ENCODE data around the gene DRD2. TPM values are rescaled to one million over a fixed set of nuclear protein-coding genes. Genes with fewer than 3 reads are reported as not detected.

The DRD2 gene
- total and polyA plus RNA-seq, 2 donors (not counting 3 experiments of a cell fraction or from before 2014, with no cell fraction given): not detected

DNA sequence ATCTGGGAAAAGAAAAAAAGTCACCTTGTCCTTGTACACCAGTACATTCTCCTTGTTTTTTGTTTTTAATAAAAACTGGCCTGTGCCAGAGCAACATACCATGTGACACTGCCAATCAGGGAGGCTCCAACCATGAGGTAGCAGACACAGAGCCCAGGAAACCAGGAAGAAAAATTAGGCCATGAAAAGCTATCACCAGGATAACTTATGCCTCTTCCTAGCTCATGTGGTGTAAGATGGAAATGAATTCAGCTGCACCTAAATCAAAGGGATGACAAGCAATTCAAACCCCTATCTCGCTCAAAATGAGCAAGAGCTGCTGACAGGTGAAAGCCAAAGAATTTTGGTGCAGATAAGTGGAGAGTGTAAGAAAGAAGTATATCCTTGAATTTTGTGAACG is 7.7 kb downstream of the DRD2 start:
- dilution Hi-C loops (cut with MboI; ENCODE audit: extremely low pct_ligation_motif_present, low sequenced_read_pairs): no loop called here
- no peaks in the 10 kb centered on the region for H3K79me2 ChIP-seq (ENCODE audit: control insufficient read depth, insufficient read depth, low read length)
- H2AFZ ChIP-seq (ENCODE audit: low read depth, low read length): no peak overlapping the region
- H3K4me1 ChIP-seq (ENCODE audit: control insufficient read depth, extremely low read depth, insufficient read depth, low read length): no peaks in the 10 kb centered on the region
- TF ChIP-seq MAX (IDR thresholded peaks at IDR 0.05; ENCODE audit: insufficient read depth, insufficient read length): no peak
- TF ChIP-seq, protein P1, sequence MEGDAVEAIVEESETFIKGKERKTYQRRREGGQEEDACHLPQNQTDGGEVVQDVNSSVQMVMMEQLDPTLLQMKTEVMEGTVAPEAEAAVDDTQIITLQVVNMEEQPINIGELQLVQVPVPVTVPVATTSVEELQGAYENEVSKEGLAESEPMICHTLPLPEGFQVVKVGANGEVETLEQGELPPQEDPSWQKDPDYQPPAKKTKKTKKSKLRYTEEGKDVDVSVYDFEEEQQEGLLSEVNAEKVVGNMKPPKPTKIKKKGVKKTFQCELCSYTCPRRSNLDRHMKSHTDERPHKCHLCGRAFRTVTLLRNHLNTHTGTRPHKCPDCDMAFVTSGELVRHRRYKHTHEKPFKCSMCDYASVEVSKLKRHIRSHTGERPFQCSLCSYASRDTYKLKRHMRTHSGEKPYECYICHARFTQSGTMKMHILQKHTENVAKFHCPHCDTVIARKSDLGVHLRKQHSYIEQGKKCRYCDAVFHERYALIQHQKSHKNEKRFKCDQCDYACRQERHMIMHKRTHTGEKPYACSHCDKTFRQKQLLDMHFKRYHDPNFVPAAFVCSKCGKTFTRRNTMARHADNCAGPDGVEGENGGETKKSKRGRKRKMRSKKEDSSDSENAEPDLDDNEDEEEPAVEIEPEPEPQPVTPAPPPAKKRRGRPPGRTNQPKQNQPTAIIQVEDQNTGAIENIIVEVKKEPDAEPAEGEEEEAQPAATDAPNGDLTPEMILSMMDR (IDR thresholded peaks at IDR 0.05; ENCODE audit: extremely low read depth in 1 of 2, insufficient read depth in 1 of 2, low read depth in 1 of 2, low read length in 2 of 2): no peak
- no peak for TF ChIP-seq POLR2A (IDR thresholded peaks at IDR 0.05; ENCODE audit: low read depth, low read length)
- TF ChIP-seq EZH2 (IDR thresholded peaks at IDR 0.05; ENCODE audit: borderline replicate concordance, low read depth, low read length, severe bottlenecking): no peak
- no peak for TF ChIP-seq MYC (IDR thresholded peaks at IDR 0.05; ENCODE audit: low read depth, low read length)
- no peak for TF ChIP-seq FOS (IDR thresholded peaks at IDR 0.05; ENCODE audit: borderline replicate concordance, insufficient read depth, low read length)
- no peak for TF ChIP-seq GATA2 (IDR thresholded peaks at IDR 0.05; ENCODE audit: insufficient read depth, insufficient read length, low read depth, low read length)
- intact Hi-C loops (cut with micrococcal nuclease): no loop called here
- H3K27ac ChIP-seq (ENCODE audit: insufficient read depth, low read depth, low read length): no peak overlapping the region
- CTCF ChIA-PET: no interaction called here
- DNase-seq (ENCODE audit: low read depth, low spot score) (no peak), FAIRE-seq (no peak)
- no peaks in the 10 kb centered on the region for H3K36me3 ChIP-seq (ENCODE audit: control insufficient read depth in 2 of 2, extremely low read depth in 1 of 2, insufficient read depth in 2 of 2, low read length in 2 of 2)
- POLR2A ChIA-PET: no interaction called here
- no peaks in the 10 kb centered on the region for H3K9me3 ChIP-seq (replicated peaks; ENCODE audit: control insufficient read depth, insufficient read depth, low read length)
- no peak overlapping the region for H3K9ac ChIP-seq (replicated peaks; ENCODE audit: extremely low read depth, insufficient read depth, low read length)
- BruUV-seq (replicated peaks): no TSS peak
- no peaks in the 10 kb centered on the region for H4K20me1 ChIP-seq (replicated peaks; ENCODE audit: control insufficient read depth, extremely low read depth, insufficient read depth, low read length)
- H3K4me3 ChIP-seq (replicated peaks in 1 of 3; ENCODE audit: insufficient read depth in 1 of 3, low read depth in 1 of 3, low read length in 3 of 3): no peak overlapping the region
- no peaks in the 10 kb centered on the region for H3K27me3 ChIP-seq (ENCODE audit: control insufficient read depth in 2 of 2, insufficient read depth in 2 of 2, low read length in 2 of 2)
- no peaks in the 10 kb centered on the region for H3K9me1 ChIP-seq (replicated peaks; ENCODE audit: control insufficient read depth, extremely low read depth, insufficient read depth, low read length)
- H3K4me2 ChIP-seq (ENCODE audit: insufficient read depth, low read length): no peak overlapping the region

All from endothelial cell of umbilical vein (primary cell).